ENCODE measurements around the gene GTF2F2. TPM values are rescaled to one million over a fixed set of nuclear protein-coding genes. Genes with fewer than 3 reads are reported as not detected.
"Not testable (repeated sequence)": the region's sequence is repeated elsewhere in the genome, so short reads cannot be mapped to it uniquely, and the experiment has no call there.

Gene GTF2F2
- polyA plus RNA-seq, 5 donors: 23.3 to 26.4 (median 25.6) TPM

DNA sequence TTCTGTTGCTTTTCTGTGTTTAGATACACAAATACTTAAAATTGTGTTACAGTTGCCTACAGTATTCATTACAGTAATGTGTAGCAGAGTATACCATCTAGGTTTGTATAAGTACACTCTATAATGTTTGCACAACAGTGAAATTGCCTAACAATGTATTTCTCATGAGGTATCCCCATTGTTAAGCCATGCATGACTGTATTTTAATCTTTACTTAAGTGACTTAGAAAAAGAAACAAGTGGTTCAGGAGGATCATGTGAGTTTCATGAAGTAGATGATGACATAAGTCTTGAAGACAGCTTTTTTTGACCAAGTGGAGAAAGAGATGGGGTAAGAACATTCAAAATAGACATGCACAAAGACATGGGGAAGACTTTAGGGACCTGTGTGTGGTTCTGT is 88.9 kb downstream of the GTF2F2 start:
- DNase-seq: no peak

GRCh38 chr13:45215392-45216077 is 95.2 kb downstream of the GTF2F2 start:
- DNase-seq: no peak

DNA sequence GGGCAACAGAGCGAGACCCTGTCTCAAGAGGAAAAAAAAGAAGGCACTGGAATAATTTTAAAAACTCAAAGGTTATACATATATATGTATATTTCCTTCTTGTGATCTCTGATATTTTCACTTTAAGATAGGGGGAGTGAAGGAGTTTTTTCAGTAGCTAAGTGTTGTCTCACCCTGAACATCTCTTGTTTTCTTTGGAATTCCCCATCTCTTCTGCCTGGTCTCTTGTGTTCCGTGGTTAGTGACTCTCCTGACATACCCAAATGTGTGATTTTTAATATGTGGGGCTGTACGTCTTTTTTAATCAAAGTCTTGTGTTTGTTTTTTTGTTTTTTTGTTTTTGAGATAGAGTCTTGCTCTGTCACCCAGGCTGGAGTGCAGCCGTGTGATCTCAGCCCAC is 95.9 kb downstream of the GTF2F2 start:
- DNase-seq: no peak

DNA sequence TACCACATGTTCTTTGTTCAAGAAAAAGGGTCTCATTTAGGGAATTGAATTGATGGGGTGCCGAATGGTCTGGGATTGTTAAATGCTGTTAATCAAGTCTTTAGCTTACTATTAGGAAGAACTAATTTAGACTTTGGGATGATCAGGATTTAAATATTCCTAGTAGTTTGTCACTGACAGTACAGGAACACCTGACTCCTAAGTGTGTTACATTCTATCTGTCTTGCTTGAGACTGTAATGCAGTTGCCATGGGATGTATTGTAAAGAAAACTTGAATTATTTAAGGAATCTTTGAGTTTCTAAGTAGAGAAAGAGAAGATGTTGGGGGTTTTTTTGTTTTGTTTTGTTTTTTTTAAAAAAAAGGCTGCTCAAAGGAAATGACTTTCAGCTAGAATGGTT is 98.4 kb downstream of the GTF2F2 start:
- no peak for DNase-seq

DNA sequence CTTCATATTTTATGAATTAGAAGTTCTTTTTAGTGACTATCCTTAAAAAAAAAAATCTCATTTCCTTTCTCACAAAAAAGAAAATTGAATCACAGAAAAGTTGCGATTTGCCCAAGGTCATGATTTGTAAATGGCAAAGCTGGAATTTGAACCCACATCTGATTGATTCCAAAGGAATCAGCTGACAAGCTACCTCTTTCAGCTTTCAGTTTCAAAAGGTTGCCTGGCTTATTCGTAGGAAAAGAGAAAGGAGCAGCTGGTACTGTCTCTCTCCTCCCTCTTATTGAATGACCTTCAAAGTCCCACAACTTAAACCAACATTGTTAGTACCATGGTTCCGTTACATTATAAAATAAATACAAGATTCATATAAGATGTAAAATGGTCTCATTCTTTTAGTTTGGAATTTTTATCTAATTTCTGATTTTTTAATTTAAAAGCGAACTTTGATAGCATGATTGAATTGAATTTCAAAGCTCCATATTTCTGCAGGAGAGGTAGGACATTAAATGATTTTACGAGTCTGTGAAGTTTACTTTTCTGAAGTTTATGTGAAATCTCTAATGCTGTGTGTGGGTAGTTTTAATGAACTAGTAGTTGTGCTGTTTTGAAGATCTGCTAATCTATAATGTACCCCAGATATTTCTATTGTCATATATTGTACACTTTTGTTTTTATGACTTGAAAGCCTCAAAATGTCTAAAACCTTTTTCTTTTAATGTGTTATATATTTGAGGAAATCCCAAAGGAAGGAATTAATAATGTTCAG is 99.0 kb downstream of the GTF2F2 start:
- DNase-seq: no peak

GRCh38 chr13:45219938-45220375 is 99.6 kb downstream of the GTF2F2 start:
- no peak for DNase-seq

DNA sequence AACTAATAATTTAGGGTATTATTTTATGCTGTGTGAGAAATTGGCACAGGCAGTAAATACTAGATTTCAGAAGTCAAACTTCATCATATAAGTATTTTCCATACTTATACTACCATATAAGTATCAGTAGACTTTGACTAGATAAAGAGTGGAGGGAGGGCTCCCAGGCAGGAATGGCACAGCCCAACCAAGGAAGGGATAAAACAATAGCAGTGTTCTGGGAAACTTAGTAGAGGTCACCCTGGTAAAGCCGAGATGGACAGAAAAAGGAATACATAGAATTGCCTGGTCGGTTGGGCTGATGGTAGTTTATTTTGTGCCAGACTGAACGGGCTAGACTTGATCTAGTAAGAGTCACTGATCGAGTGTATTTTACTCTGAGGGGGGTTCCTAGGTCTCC is 100.1 kb downstream of the GTF2F2 start:
- no peak for DNase-seq

DNA sequence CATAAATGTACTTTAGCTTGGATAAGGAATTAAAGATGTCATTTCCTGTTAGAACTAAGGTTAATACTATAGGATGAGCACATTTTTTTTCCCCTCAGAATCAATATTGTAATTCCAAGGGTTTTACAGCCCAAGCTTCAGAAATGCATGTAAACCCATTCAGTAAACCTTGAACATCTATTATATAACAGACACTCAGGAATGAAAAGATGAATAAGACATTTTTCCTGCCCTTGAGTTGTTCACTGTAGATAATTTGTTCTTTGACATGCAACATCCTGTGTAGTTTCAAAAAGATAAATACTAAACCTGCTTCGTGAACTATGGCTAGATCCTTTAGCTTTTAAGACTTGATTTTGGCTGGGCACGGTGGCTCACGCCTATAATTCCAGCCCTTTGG is 102.2 kb downstream of the GTF2F2 start:
- DNase-seq: no peak

DNA sequence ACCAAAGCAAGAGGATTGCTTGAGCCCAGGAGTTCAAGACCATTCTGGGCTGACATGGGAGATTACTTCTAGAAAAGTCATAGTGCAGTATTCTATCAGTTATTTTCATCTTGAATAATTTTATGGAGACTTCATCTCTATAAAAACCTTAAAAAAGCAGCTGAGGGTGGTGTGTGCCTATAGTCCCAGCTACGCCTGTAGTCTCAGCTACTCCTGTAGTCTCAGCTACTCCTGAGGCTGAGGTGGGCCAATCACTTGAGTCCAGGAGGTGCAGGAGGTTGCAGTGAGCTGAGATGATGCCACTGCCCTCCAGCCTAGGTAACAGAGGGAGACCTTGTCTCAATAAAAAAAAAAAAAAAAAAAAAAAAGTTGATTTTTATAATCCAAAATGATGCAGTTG is 102.6 kb downstream of the GTF2F2 start:
- DNase-seq: no peak

DNA sequence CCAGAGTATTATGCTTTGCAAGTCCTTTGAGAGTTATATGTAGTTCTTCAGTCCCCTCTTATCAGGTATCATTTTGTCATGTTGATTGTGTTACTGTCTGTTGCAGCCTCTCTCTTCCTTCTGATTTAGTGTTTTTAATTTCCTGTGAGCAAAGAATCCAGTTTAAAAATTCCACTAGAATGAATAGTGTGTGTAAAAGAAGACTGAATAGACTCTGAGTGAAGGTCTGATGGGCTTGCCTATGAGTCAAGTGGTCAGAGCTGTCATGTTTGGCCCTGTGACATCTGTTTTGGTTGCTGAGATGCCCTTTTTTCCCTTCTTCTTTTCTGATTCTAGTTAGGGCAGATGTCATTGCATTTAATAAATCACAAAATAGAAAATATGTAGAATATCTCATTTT is 103.9 kb downstream of the GTF2F2 start:
- DNase-seq: no peak

DNA sequence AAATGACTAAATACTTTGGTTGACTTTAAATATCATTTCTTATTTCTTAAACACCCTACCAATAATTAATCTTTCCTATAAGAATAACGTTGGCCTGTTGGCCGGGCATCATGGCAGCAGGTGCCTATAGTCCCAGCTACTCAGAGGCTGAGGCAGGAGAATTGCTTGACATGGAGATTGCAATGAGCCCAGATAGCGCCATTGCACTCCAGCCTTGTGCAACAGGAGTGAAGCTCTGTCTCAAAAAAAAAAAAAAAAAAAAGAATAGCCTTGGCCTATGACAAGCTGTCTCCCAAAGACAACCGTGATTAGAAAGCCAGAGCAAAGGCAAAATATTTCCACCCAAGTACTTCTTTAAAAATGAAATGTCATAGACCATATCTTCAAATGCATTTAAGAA is 105.1 kb downstream of the GTF2F2 start:
- no peak for DNase-seq

GRCh38 chr13:45226024-45226423 is 105.7 kb downstream of the GTF2F2 start:
- no peak for DNase-seq

DNA sequence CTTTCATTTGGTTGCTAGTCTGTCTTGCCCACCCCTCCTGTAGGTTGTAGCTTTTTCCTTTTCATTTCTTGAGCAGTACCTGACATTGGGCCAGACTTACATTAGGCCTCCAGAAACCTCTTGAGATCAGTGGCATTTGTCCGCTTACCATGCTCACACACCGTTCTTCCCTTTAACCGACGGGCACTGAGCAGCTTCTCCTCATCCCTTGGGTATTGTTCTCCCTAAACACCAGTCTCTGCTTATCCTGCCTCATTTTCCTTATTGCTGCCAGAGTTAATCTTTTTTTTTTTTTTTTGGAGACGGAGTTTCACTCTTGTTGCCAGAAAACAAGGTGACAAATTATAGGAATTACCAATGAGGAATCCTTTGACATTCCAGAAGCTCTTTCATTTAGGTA is 107.7 kb downstream of the GTF2F2 start:
- DNase-seq: no peak

GRCh38 chr13:45229172-45229571 is 108.9 kb downstream of the GTF2F2 start:
- no peak for DNase-seq

DNA sequence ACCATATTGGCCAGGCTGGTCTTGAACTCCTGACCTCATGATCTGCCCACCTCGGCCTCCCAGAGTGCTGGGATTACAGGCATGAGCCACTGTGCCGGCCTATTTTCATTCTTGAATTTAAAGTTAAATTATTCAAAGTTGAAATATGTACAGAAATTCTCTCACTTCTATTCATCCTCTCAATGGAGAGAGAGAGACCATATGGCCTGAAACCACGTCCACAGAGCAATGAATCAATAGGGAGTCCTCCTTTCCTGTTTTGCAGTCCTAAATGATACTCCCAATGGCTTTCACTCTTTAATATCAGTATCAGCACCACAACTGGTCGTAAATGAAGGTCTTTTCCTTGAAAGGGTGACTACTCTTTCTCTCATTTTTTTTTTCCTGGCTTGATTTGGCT is 111.0 kb downstream of the GTF2F2 start:
- DNase-seq: no peak

DNA sequence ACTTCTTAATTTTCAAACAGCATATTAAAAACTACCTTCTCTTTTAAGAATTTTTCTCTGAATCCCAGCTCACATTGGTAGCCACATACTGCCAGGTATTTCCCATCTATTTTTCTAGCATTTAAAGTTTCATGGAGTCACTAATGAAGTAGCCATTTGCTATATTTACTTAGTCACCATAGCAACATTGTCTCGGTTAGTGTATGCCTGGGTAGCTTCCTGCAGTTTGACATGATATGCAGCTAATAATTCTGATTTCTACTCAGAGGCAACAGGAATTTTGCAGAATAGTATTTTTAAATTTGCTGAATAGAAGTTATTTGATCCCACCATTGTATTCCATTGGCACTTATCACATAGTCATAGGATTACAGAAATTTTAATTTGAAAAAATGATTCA is 111.4 kb downstream of the GTF2F2 start:
- DNase-seq: peak in 1 of 2 donors; percentile 12

DNA sequence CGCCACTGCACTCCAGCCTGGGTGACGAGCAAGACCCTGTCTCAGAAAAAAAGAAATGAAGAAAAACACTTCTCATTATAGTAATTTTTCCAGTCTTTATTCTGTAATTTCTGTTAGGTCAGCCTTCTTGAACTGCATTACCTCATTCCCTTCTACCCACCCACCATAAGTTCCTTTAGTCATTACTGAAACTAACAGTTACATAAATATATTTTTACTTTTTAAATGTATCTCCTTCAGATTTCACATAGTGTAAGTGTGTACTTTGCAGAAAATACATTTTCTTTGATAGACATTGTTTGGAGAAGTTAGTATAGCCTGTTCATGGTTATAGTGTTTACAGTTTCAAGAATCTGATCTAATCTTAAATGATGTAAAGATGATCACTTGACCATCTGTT is 112.3 kb downstream of the GTF2F2 start:
- DNase-seq: no peak

- no peak for DNase-seq
Observed at GRCh38 chr13:45238945-45239795, 118.9 kb downstream of the GTF2F2 start.

GRCh38 chr13:45240143-45240542 is 119.8 kb downstream of the GTF2F2 start:
- no peak for DNase-seq

- peak; percentile 27 to 34 for DNase-seq
Observed at GRCh38 chr13:45242070-45242469, 121.8 kb downstream of the GTF2F2 start.

DNA sequence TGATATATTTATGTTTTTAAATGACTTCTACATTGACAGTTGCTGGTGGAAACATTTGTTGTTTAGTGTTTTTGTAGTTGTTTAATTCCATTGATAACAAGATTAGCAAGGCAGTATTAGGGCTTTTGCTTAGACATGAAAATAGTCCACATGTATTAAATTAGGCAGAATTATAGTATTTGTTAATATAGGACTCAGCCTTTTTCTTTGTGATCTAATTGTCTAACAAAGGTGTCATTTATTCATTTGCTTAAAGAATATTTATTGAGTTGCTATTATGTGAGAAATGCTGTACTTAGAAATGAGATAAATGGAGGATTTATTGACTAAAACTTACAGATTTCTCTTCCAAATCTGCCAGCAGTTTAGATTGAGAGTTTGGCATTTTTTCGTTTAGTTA is 122.2 kb downstream of the GTF2F2 start:
- no peak for DNase-seq

DNA sequence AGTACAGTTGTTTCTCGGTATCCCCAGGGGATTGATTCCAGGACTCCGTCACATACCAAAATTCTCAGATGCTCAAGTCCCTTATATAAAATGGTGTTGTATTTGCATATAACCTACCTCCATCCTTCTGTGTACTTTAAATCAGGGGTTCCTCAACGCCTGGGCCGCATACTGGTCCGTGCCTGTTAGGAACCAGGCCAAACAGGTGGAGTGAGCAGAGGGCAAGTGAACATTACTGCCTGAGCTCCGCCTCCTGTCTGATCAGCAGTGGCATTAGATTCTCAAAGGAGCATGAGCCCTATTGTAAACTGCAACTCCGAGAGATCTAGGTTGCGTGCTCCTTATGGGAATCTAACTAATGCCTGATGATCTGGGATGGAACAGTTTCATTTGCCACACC is 122.8 kb downstream of the GTF2F2 start:
- no peak for DNase-seq

DNA sequence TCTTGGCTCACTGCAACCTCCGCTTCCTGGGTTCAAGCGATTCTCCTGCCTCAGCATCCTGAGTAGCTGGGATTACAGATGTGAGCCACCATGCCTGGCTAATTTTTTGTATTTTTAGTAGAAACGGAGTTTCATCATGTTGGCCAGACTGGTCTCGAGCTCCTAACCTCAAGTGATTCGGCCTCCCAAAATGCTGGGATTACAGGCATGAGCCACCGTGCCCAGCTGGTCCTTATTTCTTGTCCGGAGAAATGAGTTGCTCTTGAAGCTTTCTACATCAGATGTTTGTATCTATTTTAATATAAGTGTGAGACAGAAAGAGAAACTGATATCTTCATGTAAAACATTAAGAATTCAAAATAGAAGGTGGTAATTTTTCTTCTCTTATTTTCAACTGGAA is 124.4 kb downstream of the GTF2F2 start:
- not testable (repeated sequence) for DNase-seq
